Urothelium cell line (cell line): ENCODE data around the gene KCNMB3.
A peak's percentile ranks its signal among the peaks of the same experiment; 100 is the strongest.
"Not testable (repeated sequence)": the region's sequence is repeated elsewhere in the genome, so short reads cannot be mapped to it uniquely, and the experiment has no call there.

Experiments
- DNase-seq: peaks from one replicate; pipeline ENCODE4 v3.0.0; 2011; ENCODE audit warnings: low spot score, mixed read lengths
- FAIRE-seq: peaks from 2 replicates; lab custom pipeline; 2011; peaks lifted over from hg19 to GRCh38; lab: Jason Lieb, UNC

KCNMB3 gene

DNA sequence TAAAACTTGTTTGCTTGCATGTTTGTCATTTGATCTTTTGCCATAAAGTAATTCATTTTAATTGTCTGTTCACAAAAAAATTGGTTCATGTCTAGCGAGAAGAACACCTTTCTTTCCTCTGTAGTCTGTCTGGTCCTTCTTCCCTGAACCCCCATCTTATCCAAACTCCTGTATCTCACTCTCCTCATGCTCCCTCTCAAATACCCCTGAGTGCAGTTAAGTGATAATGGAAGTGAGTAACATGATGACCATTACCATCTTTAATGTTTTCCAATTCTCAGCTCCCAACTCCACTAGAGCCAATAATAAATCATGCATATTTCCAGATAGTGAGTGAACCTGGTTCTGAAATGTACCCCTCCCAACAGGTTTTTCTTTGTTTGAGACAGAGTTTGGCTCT is 14.2 kb upstream of the KCNMB3 start:
- DNase-seq, result no peak
- no peak for FAIRE-seq

DNA sequence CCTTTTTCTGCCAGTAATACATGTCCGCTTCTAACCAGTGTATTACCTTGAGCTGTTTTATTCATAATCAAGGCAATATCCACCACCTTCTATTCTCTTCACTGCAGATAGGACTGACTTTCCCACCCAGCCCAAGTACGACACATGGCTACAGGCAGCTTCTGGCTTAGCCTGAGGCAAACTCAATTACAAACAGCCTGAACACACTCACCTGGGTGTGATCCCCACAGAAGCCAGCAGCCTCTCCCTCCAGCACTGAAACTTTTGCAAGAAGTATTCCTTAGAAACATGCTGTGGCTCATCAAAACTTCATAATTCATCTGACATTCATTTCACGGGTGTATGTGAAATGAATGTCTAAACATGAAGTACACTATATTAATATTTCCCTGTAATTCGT is 13.5 kb upstream of the KCNMB3 start:
- DNase-seq (no peak), FAIRE-seq (no peak)

DNA sequence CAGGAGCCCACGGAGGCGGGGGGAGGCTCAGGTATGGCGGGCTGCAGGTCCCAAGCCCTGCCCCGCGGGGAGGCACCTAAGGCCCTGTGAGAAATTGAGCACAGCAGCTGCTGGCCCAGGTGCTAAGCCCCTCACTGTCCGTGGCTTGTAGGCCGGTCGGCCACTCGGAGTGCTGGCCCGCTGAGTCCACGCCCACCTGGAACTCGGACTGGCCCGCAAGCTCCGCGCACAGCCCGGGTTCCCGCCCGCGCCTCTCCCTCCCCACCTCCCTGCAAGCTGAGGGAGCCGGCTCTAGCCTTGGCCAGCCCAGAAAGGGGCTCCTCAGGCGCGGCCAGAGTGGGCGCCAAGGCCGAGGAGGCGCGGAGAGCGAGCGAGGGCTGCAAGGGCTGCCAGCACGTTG is 12.2 kb upstream of the KCNMB3 start:
- DNase-seq, result no peak

DNA sequence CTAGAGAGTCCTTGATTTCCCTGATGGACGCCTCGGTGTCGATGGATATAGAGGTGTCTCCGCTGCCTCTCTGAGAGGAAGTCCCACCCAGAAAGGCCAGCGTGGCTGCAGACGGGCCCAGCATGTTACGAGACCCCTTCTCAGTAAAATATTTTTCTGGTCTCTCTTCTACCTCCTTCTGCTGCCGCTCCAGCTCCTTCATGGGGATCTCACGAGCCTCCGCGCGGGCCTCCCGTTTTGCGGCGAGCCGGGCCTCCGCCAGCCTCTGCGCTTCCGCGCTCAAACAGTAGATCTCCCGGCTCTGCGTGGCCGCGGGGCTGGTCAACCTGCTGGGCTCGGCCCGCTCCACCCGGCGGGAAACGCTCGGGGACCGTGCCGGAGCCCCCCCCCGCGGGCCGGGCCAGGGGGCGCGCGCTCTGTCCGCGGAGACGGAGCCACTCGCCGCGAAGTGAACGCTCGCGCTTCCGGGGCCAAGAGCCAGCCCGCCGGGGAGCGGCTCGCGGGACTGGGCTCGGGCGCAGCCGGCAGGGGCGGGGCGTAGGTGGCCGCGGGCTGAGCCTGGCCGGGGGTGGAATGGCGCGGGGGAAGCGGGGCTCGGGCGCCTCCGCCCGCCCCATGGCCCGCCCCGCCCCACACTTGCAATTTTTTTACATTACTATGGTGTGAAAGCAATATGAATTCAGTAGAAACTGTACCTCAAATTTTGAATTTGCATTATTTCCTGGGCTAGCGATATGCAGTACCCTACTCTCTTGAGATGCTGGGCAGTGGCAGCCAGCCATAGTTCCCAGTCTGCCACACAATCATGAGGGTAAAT is 10.2 kb upstream of the KCNMB3 start:
- FAIRE-seq (no peak), DNase-seq (peak; percentile 93)

More for the DNA sequence above, 12.2 kb upstream of the KCNMB3 start:
- FAIRE-seq, result no peak

DNA sequence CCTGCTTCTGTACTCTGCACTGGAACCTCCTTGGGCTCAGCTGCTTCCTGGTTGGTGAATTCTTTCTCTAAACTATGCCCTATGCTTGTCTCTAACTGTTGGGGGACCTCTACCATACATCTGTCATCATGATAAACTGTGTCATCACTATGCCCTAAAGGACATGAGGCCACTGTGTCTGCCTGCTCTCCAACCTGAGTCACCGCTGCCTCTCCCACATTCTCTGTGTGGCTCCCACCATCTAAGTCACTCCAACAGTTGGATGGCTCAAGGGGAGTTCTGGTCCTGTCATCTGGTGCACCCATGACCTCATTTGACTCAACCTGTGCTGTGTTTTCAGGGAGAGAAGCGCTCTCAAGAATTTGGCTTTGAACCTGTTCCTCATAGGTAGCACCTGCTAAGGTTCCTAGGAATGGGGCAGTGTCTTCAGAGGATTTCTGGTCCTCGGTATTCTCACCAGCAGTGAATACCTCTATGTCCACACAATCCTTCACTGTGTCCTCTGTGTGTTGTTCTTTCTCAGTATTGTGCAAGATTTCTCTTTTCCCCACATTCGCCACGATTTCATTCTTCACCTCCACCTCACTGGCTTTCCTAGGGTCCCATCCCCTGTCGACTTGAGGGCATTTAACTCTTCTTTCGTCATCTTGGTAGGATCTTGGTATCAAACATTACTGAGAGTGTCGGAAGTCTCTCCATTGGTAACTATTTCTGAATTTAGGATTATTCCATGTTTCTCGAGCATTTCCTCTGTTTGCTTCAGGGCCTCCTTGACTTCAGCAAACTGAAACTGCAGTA is 9.2 kb upstream of the KCNMB3 start:
- FAIRE-seq, result not testable (repeated sequence)

DNA sequence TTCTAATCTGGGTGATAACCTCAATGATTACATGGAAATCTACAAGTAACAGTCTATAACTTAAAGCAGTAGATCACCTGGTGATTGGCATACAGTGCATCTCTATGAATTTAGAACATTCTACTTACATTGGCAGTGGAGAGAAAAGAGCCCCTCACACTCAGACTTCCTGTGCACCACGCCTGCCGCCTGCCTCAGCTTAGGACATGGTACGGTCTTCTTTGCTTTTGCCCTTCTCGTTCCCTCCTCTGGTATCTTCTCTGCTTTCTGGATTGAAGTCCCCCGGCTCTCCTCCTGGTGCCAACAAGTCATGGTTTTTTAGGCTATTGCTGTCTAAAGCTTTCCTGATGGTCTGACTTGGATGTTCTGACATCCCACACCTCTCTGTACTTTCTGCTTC is 7.9 kb upstream of the KCNMB3 start:
- FAIRE-seq, result no peak
- DNase-seq, result no peak

More for the DNA sequence above, 9.2 kb upstream of the KCNMB3 start:
- not testable (repeated sequence) for DNase-seq

DNA sequence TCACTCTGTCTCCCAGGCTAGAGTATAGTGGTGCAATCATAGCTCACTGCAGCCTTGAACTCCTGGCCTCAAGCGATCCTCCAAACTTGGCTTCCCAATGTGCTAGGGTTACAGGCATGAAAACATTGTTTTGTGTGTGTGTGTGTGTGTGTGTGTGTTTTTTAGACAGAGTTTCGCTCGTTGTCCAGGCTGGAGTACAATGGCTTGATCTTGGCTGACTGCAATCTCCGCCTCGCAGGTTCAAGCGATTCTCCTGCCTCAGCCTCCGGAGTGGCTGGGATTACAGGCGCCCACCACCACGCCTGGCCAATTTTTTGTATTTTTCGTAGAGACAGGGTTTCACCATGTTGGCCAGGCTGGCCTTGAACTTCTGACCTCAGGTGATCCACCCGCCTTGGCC is 6.8 kb upstream of the KCNMB3 start:
- not testable (repeated sequence) for FAIRE-seq, DNase-seq

DNA sequence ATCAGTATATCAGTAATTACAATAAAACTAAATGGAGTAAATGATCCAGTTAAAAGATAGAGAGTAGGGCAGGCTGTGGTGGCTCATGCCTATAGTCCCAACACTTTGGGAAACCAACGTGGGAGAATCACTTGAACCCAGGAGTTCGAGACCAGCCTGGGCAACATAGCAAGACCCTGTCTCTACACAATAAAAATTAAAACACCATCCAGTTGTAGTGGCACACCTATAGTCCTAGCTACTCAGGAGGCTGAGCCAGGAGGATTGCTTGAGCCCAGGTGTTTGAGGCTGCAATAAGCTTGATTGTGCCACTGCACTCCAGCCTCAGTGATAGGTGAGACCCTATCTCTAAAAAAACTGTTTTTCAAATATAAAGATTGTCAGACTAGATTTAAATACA is 5.9 kb upstream of the KCNMB3 start:
- FAIRE-seq, result no peak
- DNase-seq, result no peak

DNA sequence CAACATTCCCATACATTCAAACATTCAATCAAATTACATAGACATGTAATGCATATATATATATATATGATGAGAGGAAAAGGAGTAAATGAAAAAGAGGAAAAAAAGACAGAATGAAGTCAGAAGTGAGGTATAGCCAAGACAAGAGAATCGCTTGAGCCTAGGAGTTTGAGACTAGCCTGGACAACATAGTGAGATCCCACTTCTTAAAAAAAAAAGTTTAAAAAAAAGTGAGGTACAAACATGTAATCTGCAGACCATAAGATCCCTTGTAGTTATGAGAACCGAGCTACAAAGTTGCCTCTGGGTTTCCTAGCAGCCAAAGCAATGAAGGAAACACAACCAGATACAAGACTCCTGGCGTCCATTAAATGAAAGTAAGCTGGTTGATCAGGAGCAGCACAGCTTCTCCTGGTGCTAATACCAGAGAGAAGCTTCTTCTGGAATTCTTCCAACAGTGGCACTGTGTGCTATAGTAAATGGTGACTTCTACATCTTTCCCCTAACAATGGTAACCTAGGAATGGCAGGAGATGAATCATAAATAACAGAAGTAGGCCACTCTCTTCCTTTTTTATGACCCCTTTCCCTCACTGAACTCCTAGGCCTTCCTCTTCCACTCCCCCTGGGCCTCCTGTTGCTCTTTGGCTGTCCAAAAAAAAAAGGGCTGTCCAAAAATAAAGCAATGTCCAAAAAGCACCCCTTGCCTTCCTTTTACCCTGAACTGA is 3.5 kb downstream of the KCNMB3 start:
- FAIRE-seq (no peak), DNase-seq (no peak)

DNA sequence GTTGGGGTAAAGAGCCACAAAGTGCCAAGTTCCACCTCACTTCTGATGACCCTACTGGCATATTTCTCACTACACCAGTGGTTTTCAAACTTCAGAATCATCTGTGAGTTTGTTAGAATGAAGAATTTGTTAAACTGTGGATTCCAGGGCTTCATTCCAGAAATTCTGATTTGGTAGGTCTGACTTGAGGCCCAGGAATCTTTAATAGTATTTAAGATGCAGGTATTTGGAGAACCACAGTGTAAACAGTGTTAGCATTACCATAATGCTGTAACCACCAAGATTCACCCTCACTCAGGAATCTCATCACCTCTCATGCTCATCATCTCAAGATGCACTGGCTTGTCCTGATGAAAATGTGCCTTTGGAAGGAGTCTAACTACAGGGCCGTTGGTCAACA is 6.0 kb downstream of the KCNMB3 start:
- FAIRE-seq (no peak), DNase-seq (no peak)

DNA sequence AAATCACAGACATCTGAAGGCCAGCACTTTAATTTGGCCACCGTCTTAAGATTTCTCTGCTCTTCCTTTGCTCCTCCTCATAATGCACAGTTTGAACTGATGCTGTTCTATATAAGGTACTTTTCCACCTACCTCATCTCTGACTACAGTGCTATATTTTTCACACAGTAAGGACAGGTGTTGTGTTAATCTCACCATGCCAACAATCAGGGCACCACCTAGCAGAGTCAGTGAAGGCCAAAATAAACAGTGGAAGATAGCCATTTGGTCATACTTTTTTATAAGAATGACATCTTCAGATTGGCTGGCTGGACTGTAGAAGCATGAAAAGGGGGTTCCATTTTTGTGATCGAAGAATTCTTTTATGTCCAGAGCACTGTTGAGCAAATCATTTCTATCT is 8.1 kb downstream of the KCNMB3 start:
- DNase-seq, result not testable (repeated sequence)

DNA sequence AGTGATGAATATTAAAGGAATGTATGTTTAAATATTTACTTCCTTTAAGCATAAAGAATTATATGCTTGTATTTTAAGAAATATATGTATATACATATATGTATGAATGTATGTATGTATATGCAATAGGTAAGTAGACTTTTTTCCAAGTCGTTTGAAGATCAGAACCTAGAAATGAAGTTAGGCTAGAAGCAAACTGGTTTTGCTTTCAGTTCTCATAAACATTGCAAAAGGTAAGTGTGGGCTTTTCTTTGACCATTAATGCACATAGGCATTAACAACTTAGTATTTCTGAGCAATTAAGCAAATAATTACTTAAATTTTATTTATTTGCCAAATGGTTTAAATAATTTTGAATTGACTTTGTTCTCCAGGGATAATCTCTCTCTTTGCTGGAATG is 10.6 kb downstream of the KCNMB3 start:
- not testable (repeated sequence) for FAIRE-seq, DNase-seq

More for the DNA sequence above, 8.1 kb downstream of the KCNMB3 start:
- FAIRE-seq, result peak; percentile 69

DNA sequence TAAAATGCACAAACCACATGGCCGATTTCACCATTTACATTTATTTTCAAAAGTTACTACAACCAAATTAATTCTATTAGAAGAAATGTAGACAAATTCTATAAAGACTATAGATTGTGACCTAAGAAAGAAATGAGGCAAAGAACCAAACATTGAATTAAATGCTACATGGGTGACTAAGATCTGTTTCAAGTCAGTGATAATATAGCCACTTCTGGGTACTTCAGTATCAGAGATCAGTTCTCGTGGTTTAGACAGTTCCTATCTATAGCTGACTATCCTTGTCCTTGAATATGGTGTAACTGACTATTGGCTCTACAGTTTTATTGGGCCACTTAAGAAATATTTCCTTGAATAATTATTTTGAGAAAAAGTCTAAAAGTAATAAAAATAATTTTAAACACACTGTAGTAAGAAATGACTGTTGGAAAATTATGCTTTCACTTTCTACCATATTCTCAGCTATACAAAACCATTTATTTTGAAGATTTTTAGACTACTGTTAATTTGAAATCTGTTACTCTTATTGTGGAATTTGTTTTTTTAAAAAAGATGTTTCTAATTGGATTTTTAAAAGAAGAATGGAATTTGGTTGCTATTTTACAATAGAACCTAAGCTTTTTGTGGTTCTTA is 14.1 kb downstream of the KCNMB3 start:
- FAIRE-seq (no peak), DNase-seq (no peak)

DNA sequence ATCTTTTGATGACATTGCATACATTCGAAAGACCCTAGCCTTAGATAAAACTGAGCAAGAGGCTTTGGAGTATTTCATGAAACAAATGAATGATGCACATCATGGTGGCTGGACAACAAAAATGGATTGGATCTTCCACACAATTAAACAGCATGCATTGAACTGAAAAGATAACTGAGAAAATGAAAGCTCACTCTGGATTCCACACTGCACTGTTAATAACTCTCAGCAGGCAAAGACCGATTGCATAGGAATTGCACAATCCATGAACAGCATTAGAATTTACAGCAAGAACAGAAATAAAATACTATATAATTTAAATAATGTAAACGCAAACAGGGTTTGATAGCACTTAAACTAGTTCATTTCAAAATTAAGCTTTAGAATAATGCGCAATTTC is 16.7 kb downstream of the KCNMB3 start:
- DNase-seq, result no peak
- no peak for FAIRE-seq

DNA sequence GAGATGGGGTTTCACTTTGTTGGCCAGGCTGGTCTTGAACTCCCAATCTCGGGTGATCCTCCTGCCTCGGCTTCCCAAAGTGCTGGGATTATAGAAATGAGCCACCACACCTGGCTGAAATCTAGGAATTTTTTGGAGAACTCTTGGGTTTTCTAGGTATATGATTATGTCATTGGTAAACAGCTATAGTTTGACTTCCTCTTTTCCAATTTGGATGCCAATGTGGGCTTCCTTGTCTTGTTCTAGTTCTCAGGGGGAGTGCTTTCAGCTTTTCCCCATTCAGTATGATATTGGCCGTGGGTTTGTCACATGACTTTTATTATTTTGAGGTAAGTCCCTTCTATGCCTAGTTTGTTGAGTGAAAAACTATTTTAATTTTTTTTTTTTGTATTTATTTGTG is 17.9 kb downstream of the KCNMB3 start:
- FAIRE-seq, result no peak

DNA sequence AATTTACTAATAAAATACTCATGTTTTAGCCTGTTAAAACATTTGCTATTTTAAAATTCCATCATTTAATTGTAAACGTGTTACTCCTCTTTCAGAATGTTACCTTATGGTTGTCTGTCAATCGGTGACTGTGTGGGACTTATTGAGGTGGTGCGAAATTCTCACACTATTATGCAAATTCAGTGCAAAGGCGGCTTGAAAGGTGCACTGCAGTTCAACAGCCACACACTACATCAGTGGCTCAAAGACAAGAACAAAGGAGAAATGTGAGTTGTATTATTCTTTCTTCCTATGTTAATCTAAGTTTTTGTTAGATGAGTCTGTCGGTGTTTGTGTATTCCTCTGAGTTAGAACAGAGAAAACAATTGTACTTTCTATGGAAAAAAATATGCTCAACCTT is 21.7 kb downstream of the KCNMB3 start:
- no peak for DNase-seq
- no peak for FAIRE-seq

More for the DNA sequence above, 17.9 kb downstream of the KCNMB3 start:
- no peak for DNase-seq

DNA sequence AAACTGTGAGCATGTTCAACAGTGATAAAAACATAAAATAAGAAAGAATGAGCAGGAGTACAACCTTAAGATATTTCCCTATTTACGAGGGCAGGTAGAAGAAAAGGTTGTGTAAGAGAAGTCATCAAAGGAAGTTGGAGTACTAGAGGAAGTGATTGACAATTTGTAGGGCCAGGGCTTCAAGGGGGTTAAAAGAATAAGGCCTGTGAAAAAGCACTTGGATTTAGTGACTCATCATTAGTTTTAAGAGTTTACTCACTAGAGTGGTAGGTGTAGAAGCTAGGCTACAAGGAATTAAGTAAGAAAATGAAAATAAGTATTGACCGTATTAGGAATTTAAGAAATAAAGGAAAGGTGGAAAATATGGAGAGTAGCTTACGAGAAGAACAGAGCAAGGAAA is 23.6 kb downstream of the KCNMB3 start:
- no peak for FAIRE-seq
- DNase-seq, result no peak

DNA sequence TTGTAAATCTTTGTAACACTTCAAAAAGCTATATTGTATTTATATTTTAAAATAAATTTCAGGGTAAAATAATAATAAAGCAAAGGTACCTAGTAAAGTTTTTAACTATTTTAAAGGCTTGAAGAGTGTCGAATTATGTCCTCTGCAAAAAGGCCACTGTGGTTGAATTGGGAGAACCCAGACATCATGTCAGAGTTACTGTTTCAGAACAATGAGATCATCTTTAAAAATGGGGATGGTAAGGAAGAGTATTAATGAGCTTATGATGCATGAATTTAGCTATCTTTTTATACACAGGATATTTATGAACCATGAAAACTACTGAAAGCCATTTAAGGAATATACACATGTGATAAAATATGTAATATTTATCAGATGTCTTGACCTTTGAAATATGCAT is 26.3 kb downstream of the KCNMB3 start:
- DNase-seq, result no peak

DNA sequence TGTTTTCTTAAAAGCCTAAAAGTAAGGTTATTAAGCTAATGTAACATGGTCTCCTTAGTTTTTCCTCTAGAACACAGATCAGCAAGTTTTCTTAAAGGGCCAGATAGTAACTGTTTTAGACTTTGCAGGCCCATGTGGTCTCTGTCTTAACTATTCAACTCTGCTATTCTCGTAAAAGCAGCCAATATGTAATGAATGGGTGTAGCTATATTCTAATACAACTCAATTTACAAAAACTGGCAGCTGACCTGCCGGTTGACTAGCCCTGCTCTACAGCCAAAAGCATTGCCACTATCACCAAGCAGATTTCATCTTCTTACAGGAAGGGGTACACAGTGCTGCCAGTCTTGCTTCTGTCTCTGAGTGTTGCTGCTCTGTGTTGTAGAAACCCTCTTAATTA is 27.4 kb downstream of the KCNMB3 start:
- no peak for DNase-seq
- FAIRE-seq, result no peak

More for the DNA sequence above, 26.3 kb downstream of the KCNMB3 start:
- no peak for FAIRE-seq

DNA sequence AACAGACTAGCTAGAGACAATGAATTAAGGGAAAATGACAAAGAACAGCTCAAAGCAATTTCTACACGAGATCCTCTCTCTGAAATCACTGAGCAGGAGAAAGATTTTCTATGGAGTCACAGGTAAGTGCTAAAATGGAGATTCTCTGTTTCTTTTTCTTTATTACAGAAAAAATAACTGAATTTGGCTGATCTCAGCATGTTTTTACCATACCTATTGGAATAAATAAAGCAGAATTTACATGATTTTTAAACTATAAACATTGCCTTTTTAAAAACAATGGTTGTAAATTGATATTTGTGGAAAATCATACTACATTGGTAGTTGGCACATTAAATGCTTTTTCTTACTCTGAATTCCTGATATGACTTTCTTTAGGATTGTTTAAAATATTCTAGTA is 32.7 kb downstream of the KCNMB3 start:
- not testable (repeated sequence) for FAIRE-seq, DNase-seq

DNA sequence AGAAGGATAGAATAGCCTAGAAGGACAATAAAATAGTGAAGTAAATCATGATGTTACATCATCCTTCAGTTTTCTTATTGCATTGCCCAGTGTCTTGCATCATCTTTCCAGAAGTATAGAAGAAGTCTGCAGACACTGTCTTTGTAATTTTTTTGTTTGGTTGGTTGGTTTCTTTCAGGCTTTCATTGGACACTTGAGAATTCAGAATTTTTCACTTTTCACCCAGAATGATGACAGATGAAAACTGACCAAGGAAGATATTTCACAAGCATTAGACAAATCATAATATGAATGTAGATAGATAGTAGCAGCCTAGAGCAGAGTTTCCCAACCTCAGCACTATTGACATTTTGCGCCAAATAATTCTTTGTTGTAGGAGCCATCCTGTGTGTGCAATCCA is 35.4 kb downstream of the KCNMB3 start:
- not testable (repeated sequence) for DNase-seq, FAIRE-seq
